HepG2 (cell line): ENCODE measurements around the gene ZBTB9. TPM values are rescaled to one million over a fixed set of nuclear protein-coding genes. Genes with fewer than 3 reads are reported as not detected.

Source experiments
- CHD2 ChIP-seq: IDR thresholded peaks from 2 replicates; pipeline ENCODE4 v1.6.1; 2011; ENCODE audit warnings: low read depth, low read length, improper control_type of control experiment
- FOXA1 ChIP-seq, 2 experiments: fragments of 450-650 bp in 1 of 2; sonication (generic) in 1 of 2; formaldehyde crosslinking in 1 of 2; IDR thresholded peaks; 2 replicates each; pipeline versions ENCODE4 v1.4.0 to v1.6.1; 2016 to 2020; ENCODE audit warnings: missing genetic modification reagents in 1 of 2
- KAT8 ChIP-seq: IDR thresholded peaks from 2 replicates; pipeline ENCODE4 v1.6.1; 2016; ENCODE audit warnings: missing genetic modification reagents, missing compliant biosample characterization
- PHF8 ChIP-seq: sonication (generic); formaldehyde crosslinking; IDR thresholded peaks from 2 replicates; pipeline ENCODE4 v1.5.0; 2020; ENCODE audit warnings: missing genetic modification reagents
- RARA ChIP-seq: IDR thresholded peaks from 2 replicates; pipeline ENCODE4 v1.6.1; 2016; ENCODE audit warnings: missing genetic modification reagents, missing compliant biosample characterization
- RFXAP ChIP-seq: sonication (generic); formaldehyde crosslinking; IDR thresholded peaks from 2 replicates; pipeline ENCODE4 v1.4.0; 2020; ENCODE audit warnings: missing genetic modification reagents, borderline replicate concordance
- ZFP90 ChIP-seq: sonication (generic); formaldehyde crosslinking; IDR thresholded peaks from 2 replicates; pipeline ENCODE4 v1.8.0; 2022; ENCODE audit warnings: missing genetic modification reagents, mild to moderate bottlenecking, inconsistent platforms, borderline replicate concordance
- ZNF569 ChIP-seq: sonication (generic); formaldehyde crosslinking; IDR thresholded peaks from 2 replicates; pipeline ENCODE4 v1.5.0; 2020; ENCODE audit warnings: mild to moderate bottlenecking, missing genetic modification reagents, moderate library complexity, borderline replicate concordance
- ZNF816 ChIP-seq: sonication (generic); formaldehyde crosslinking; IDR thresholded peaks from 2 replicates; pipeline ENCODE4 v1.8.0; 2022; ENCODE audit warnings: missing genetic modification reagents, mild to moderate bottlenecking, borderline replicate concordance
- polyA plus RNA-seq, 8 experiments: library from polyadenylated mRNA; depleted of rRNA in 3 of 8; stranded (reverse) in 7 of 8; unstranded in 1 of 8; fragments of >200 nt; fragmentation: Illumina TruSeq in 4 of 8; extraction: Trizol in 4 of 8; gene quantifications; 2 replicates each; pipeline versions ENCODE4 v1.2.1 to v1.2.3, GENCODE V29; 2011 to 2016; ENCODE audit warnings: low read depth in 4 of 8, missing spikeins in 1 of 8, mixed read lengths in 1 of 8; ENCODE audit not compliant: insufficient read depth in 1 of 8
- total RNA-seq, 5 experiments: library from RNA; depleted of rRNA; stranded (reverse); fragments of >200 nt; fragmentation: Illumina TruSeq; extraction: Trizol; gene quantifications; 2 replicates each; pipeline ENCODE4 v1.2.3, GENCODE V29; 2016; ENCODE audit warnings: low read depth in 1 of 5
- TF ChIP-seq, protein P1 (sequence below): sonication (generic); formaldehyde crosslinking; IDR thresholded peaks from 2 replicates; pipeline ENCODE4 v1.4.0; 2020; ENCODE audit warnings: missing genetic modification reagents
- TF ChIP-seq, protein P2 (sequence below): sonication (generic); formaldehyde crosslinking; IDR thresholded peaks from 2 replicates; pipeline ENCODE4 v1.8.0; 2022; ENCODE audit warnings: mild to moderate bottlenecking, missing genetic modification reagents
- TF ChIP-seq, protein P3 (sequence below): sonication (generic); formaldehyde crosslinking; conservative IDR thresholded peaks from 2 replicates; pipeline ENCODE4 v1.8.0; 2022; ENCODE audit warnings: mild to moderate bottlenecking, moderate library complexity, missing genetic modification reagents
- TF ChIP-seq, protein P4 (sequence below): sonication (generic); formaldehyde crosslinking; IDR thresholded peaks from 2 replicates; pipeline ENCODE4 v1.5.1; 2020; ENCODE audit warnings: missing genetic modification reagents, mild to moderate bottlenecking, borderline replicate concordance

ZBTB9 gene
- total and polyA plus RNA-seq, 2 of the 13 experiments (the other 11 are each of a cell fraction or from before 2014, with no cell fraction given): 5.3 to 9.2 TPM

DNA sequence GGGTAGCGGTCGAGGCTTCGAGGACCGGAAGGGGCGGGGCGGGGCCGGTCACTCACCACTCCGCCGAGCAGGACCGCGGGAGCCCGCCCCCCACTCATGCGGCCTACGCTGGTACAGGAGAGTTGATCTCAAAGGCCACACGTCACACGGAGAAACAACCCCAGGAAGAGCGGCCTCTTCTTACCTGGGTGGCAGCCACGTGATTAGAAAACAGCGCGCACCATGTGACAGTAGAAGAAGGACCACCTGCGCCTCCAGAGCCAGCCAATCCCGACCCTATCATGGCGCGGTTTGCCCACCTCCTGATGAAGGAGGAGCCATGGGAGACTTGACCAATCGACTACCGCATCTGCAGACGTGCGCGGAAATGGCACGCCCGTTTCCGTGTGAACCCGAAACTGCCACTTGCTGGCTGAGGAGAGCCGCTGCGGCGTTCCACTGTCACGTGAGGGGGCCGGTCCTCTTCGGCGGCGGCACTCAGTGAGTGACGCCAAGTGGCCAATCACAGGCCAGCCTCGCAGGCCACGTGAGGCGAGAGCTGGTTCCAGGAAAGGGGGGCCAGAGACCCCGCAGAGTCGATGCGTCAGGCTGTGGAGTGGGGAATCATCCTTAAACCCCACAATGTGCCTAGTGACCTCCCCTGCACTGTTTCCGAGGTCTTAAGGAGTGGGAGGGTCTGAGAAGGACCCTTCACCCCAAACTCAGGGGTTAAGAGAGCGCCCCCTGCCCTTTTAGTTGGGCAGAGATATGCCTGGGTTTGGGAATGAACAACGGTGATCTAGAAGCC lies 36.3 kb upstream of the ZBTB9 start, which contains the start of gene CUTA (continued):
- TF ChIP-seq, protein P1, sequence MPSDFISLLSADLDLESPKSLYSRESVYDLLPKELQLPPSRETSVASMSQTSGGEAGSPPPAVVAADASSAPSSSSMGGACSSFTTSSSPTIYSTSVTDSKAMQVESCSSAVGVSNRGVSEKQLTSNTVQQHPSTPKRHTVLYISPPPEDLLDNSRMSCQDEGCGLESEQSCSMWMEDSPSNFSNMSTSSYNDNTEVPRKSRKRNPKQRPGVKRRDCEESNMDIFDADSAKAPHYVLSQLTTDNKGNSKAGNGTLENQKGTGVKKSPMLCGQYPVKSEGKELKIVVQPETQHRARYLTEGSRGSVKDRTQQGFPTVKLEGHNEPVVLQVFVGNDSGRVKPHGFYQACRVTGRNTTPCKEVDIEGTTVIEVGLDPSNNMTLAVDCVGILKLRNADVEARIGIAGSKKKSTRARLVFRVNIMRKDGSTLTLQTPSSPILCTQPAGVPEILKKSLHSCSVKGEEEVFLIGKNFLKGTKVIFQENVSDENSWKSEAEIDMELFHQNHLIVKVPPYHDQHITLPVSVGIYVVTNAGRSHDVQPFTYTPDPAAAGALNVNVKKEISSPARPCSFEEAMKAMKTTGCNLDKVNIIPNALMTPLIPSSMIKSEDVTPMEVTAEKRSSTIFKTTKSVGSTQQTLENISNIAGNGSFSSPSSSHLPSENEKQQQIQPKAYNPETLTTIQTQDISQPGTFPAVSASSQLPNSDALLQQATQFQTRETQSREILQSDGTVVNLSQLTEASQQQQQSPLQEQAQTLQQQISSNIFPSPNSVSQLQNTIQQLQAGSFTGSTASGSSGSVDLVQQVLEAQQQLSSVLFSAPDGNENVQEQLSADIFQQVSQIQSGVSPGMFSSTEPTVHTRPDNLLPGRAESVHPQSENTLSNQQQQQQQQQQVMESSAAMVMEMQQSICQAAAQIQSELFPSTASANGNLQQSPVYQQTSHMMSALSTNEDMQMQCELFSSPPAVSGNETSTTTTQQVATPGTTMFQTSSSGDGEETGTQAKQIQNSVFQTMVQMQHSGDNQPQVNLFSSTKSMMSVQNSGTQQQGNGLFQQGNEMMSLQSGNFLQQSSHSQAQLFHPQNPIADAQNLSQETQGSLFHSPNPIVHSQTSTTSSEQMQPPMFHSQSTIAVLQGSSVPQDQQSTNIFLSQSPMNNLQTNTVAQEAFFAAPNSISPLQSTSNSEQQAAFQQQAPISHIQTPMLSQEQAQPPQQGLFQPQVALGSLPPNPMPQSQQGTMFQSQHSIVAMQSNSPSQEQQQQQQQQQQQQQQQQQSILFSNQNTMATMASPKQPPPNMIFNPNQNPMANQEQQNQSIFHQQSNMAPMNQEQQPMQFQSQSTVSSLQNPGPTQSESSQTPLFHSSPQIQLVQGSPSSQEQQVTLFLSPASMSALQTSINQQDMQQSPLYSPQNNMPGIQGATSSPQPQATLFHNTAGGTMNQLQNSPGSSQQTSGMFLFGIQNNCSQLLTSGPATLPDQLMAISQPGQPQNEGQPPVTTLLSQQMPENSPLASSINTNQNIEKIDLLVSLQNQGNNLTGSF (CRISPR knock-in tag): peak; percentile 92
- TF ChIP-seq KAT8 (CRISPR knock-in tag) (peak; percentile 95), CHD2 (no peak), FOXA1 (IDR thresholded peaks at IDR 0.05) (no peak), FOXA1 (CRISPR knock-in tag; IDR thresholded peaks at IDR 0.05) (no peak), PHF8 (CRISPR knock-in tag) (peak; percentile 80), ZNF569 (CRISPR knock-in tag) (no peak), ZNF816 (peak; percentile 95; the same call in 1 of the 2 replicates), ZFP90 (CRISPR knock-in tag) (peak; percentile 78; the same call in 1 of the 2 replicates), RARA (CRISPR knock-in tag) (peak; percentile 57; the same call in 1 of the 2 replicates), RFXAP (CRISPR knock-in tag) (peak; percentile 94)
- TF ChIP-seq, protein P2, sequence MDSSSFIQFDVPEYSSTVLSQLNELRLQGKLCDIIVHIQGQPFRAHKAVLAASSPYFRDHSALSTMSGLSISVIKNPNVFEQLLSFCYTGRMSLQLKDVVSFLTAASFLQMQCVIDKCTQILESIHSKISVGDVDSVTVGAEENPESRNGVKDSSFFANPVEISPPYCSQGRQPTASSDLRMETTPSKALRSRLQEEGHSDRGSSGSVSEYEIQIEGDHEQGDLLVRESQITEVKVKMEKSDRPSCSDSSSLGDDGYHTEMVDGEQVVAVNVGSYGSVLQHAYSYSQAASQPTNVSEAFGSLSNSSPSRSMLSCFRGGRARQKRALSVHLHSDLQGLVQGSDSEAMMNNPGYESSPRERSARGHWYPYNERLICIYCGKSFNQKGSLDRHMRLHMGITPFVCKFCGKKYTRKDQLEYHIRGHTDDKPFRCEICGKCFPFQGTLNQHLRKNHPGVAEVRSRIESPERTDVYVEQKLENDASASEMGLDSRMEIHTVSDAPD (CRISPR knock-in tag): no peak
- TF ChIP-seq, protein P3, sequence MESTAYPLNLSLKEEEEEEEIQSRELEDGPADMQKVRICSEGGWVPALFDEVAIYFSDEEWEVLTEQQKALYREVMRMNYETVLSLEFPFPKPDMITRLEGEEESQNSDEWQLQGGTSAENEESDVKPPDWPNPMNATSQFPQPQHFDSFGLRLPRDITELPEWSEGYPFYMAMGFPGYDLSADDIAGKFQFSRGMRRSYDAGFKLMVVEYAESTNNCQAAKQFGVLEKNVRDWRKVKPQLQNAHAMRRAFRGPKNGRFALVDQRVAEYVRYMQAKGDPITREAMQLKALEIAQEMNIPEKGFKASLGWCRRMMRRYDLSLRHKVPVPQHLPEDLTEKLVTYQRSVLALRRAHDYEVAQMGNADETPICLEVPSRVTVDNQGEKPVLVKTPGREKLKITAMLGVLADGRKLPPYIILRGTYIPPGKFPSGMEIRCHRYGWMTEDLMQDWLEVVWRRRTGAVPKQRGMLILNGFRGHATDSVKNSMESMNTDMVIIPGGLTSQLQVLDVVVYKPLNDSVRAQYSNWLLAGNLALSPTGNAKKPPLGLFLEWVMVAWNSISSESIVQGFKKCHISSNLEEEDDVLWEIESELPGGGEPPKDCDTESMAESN: peak; percentile 72
- TF ChIP-seq, protein P4, sequence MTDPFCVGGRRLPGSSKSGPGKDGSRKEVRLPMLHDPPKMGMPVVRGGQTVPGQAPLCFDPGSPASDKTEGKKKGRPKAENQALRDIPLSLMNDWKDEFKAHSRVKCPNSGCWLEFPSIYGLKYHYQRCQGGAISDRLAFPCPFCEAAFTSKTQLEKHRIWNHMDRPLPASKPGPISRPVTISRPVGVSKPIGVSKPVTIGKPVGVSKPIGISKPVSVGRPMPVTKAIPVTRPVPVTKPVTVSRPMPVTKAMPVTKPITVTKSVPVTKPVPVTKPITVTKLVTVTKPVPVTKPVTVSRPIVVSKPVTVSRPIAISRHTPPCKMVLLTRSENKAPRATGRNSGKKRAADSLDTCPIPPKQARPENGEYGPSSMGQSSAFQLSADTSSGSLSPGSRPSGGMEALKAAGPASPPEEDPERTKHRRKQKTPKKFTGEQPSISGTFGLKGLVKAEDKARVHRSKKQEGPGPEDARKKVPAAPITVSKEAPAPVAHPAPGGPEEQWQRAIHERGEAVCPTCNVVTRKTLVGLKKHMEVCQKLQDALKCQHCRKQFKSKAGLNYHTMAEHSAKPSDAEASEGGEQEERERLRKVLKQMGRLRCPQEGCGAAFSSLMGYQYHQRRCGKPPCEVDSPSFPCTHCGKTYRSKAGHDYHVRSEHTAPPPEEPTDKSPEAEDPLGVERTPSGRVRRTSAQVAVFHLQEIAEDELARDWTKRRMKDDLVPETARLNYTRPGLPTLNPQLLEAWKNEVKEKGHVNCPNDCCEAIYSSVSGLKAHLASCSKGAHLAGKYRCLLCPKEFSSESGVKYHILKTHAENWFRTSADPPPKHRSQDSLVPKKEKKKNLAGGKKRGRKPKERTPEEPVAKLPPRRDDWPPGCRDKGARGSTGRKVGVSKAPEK (CRISPR knock-in tag): no peak
